Stimulated activated CD8-positive, alpha-beta memory T cell treated with anti-CD3 and anti-CD28 coated beads, Interleukin-7, amount 100 ng/mL, for 48 hours (primary cell): Measurements from ENCODE around the gene ADCY5.

ENCODE experiments used
- DNase-seq, 2 donors: peaks; one replicate each; pipeline ENCODE4 v3.0.0-alpha.2; 2020; ENCODE audit warnings: low read depth in 1 of 2; ENCODE audit errors: extremely low read depth in 1 of 2

The ADCY5 gene

GRCh38 chr3:123372686-123373473 lies 76.0 kb downstream of the ADCY5 start:
- DNase-seq: no peak

GRCh38 chr3:123371859-123372685 lies 76.8 kb downstream of the ADCY5 start:
- DNase-seq: no peak

- DNase-seq: no peak
Measured at GRCh38 chr3:123371426-123371825, 77.5 kb downstream of the ADCY5 start.

- DNase-seq: no peak
Measured at GRCh38 chr3:123370819-123371218, 78.1 kb downstream of the ADCY5 start.

- no peak for DNase-seq
Measured at GRCh38 chr3:123369085-123369484, 79.8 kb downstream of the ADCY5 start.

GRCh38 chr3:123367467-123368154 lies 81.3 kb downstream of the ADCY5 start:
- DNase-seq: no peak

- no peak for DNase-seq
Measured at GRCh38 chr3:123365450-123366143, 83.3 kb downstream of the ADCY5 start.

- DNase-seq: no peak
Measured at GRCh38 chr3:123361071-123361470, 87.8 kb downstream of the ADCY5 start.

GRCh38 chr3:123357275-123357674 lies 91.6 kb downstream of the ADCY5 start:
- no peak for DNase-seq

- no peak for DNase-seq
Measured at GRCh38 chr3:123353850-123354233, 95.0 kb downstream of the ADCY5 start.

GRCh38 chr3:123353227-123353849 lies 95.6 kb downstream of the ADCY5 start:
- no peak for DNase-seq

GRCh38 chr3:123352134-123352554 lies 96.7 kb downstream of the ADCY5 start:
- no peak for DNase-seq

GRCh38 chr3:123351501-123351900 lies 97.4 kb downstream of the ADCY5 start:
- DNase-seq: no peak

- no peak for DNase-seq
Measured at GRCh38 chr3:123350971-123351370, 97.9 kb downstream of the ADCY5 start.

GRCh38 chr3:123349566-123350435 lies 99.1 kb downstream of the ADCY5 start:
- DNase-seq: no peak

- DNase-seq: no peak
Measured at GRCh38 chr3:123349201-123349535, 99.7 kb downstream of the ADCY5 start.

- DNase-seq: no peak
Measured at GRCh38 chr3:123348471-123349200, 100.3 kb downstream of the ADCY5 start.

- DNase-seq: no peak
Measured at GRCh38 chr3:123347691-123348264, 101.1 kb downstream of the ADCY5 start.

GRCh38 chr3:123347205-123347604 lies 101.7 kb downstream of the ADCY5 start:
- DNase-seq: no peak
